ENCODE measurements around the gene SAMD10. TPM values are rescaled to one million over a fixed set of nuclear protein-coding genes. Genes with fewer than 3 reads are reported as not detected.
A peak's percentile ranks its signal among the peaks of the same experiment; 100 is the strongest.
"Not testable (repeated sequence)": the region's sequence is repeated elsewhere in the genome, so short reads cannot be mapped to it uniquely, and the experiment has no call there.

The SAMD10 gene
- total and polyA plus RNA-seq, 10 of the 15 experiments (the other 5 are each of a cell fraction or from before 2014, with no cell fraction given) = 1.3 to 51.4 (median 17.9) TPM

- intact Hi-C loops (cut with micrococcal nuclease; ENCODE audit: unreplicated experiment) = loop anchor here (2.0 to 5.0 kb wide), 2 partner anchors 15 to 435 kb away; partner anchors contain the start of genes PTK6 and UCKL1
- H3K9ac ChIP-seq (ENCODE audit: control insufficient read depth, insufficient read depth, low read length); BruUV-seq (replicated peaks); H3K9me3 ChIP-seq (replicated peaks; ENCODE audit: control insufficient read depth, insufficient read depth, low read length); DNase-seq (ENCODE audit: low read depth, low spot score); H3K4me3 ChIP-seq; SMC1A ChIA-PET (ENCODE audit: uncharacterized antibody, unreplicated experiment); RAD21 ChIA-PET (ENCODE audit: unreplicated experiment); H3K27ac ChIP-seq (ENCODE audit: control insufficient read depth, insufficient read depth); H3K27me3 ChIP-seq (replicated peaks in 1 of 2; ENCODE audit: control insufficient read depth in 2 of 2, insufficient read depth in 2 of 2, low read length in 1 of 2); FAIRE-seq; H4K20me1 ChIP-seq (ENCODE audit: control insufficient read depth, insufficient read depth); ATAC-seq; H2AFZ ChIP-seq (ENCODE audit: control insufficient read depth, low read depth, low read length); in situ Hi-C loops (cut with MboI); H3K4me2 ChIP-seq (ENCODE audit: control insufficient read depth, insufficient read depth): not testable (repeated sequence)
- H3K36me3 ChIP-seq (ENCODE audit: control insufficient read depth in 2 of 2, insufficient read depth in 2 of 2, low read length in 1 of 2) = peaks cover 8 to 15% of the 10 kb centered on the region in 2 experiments; a peak in 3 of 4 replicates
- WGBS (ENCODE audit: insufficient coverage, insufficient replicate concordance, low lambda C conversion rate, missing lambda C conversion rate) = 73% methylated on average over 10 of the region's 10 CpGs
- ChIA-PET POLR2A (interaction anchor here (0.6 kb wide), 2 partner anchors 70 to 917 kb away, joined by 4 to 5 read pairs; no protein-coding TSS in a partner anchor), CTCF (interaction anchor here (0.7 to 3.2 kb wide), 2 partner anchors 9 to 15 kb away, joined by 5 to 12 read pairs; partner anchors contain the start of genes PRPF6 and UCKL1)
- H3K79me2 ChIP-seq (ENCODE audit: control insufficient read depth, insufficient read depth, low read length) = peaks cover 17% of the 10 kb centered on the region
- peaks cover 13% of the 10 kb centered on the region for H3K4me1 ChIP-seq (ENCODE audit: control insufficient read depth, insufficient read depth, low read length)
These were observed 7.5 kb downstream of the SAMD10 start for GRCh38 chr20:63971960-63972311.

GRCh38 chr20:63970714-63971431, 8.6 kb downstream of the SAMD10 start:
- Histone ChIP-seq H3K9ac (ENCODE audit: control insufficient read depth, insufficient read depth, low read length) (no peak overlapping the region), H3K27ac (ENCODE audit: control insufficient read depth, insufficient read depth) (no peak overlapping the region), H4K20me1 (ENCODE audit: control insufficient read depth, insufficient read depth) (no peaks in the 10 kb centered on the region), H3K4me3 (no peak overlapping the region), H3K27me3 (replicated peaks in 1 of 2; ENCODE audit: control insufficient read depth in 2 of 2, insufficient read depth in 2 of 2, low read length in 1 of 2) (no peaks in the 10 kb centered on the region), H3K9me3 (replicated peaks; ENCODE audit: control insufficient read depth, insufficient read depth, low read length) (no peaks in the 10 kb centered on the region), H3K4me2 (ENCODE audit: control insufficient read depth, insufficient read depth) (no peak overlapping the region), H2AFZ (ENCODE audit: control insufficient read depth, low read depth, low read length) (no peak overlapping the region), H3K4me1 (ENCODE audit: control insufficient read depth, insufficient read depth, low read length) (peaks cover 11% of the 10 kb centered on the region), H3K36me3 (ENCODE audit: control insufficient read depth in 2 of 2, insufficient read depth in 2 of 2, low read length in 1 of 2) (peaks cover 10 to 21% of the 10 kb centered on the region in 2 experiments; a peak in 3 of 4 replicates), H3K79me2 (ENCODE audit: control insufficient read depth, insufficient read depth, low read length) (peaks cover 15% of the 10 kb centered on the region)
- DNase-seq (ENCODE audit: low read depth, low spot score) (no peak), ATAC-seq (no peak), FAIRE-seq (no peak)
- BruUV-seq (replicated peaks) = no TSS peak
- 73% methylated on average over 4 of the region's 5 CpGs for WGBS (ENCODE audit: insufficient coverage, insufficient replicate concordance, low lambda C conversion rate, missing lambda C conversion rate)
- ChIA-PET RAD21 (ENCODE audit: unreplicated experiment) (no interaction called here), POLR2A (interaction anchor here (0.6 kb wide), 2 partner anchors 71 to 916 kb away, joined by 4 to 5 read pairs; no protein-coding TSS in a partner anchor), SMC1A (ENCODE audit: uncharacterized antibody, unreplicated experiment) (no interaction called here), CTCF (no interaction called here)
- in situ Hi-C loops (cut with MboI) = no loop called here
- intact Hi-C loops (cut with micrococcal nuclease; ENCODE audit: unreplicated experiment) = loop anchor here (5.0 kb wide), 1 partner anchor 434 kb away; the partner anchor contains the start of gene PTK6
- TF ChIP-seq ATF7 (IDR thresholded peaks at IDR 0.05; ENCODE audit: low read depth) = 0 out of 2 replicates have a peak, but pooled peaks have one; percentile 24
- TF ChIP-seq POLR2AphosphoS5 (IDR thresholded peaks at IDR 0.05; ENCODE audit: low read length) = no peak

Measured in GM12878 (cell line).